ENCODE results near the gene FAM149B1. TPM values are rescaled to one million over a fixed set of nuclear protein-coding genes. Genes with fewer than 3 reads are reported as not detected.

The FAM149B1 gene
- total and polyA plus RNA-seq, 2 of the 13 experiments (the other 11 are each of a cell fraction or from before 2014, with no cell fraction given) = 9.3 to 16.8 TPM

GRCh38 chr10:73246646-73247508, 79.0 kb downstream of the FAM149B1 start, which contains the start of gene DNAJC9 (continued):
- no peak for TF ChIP-seq ZNF713 (CRISPR knock-in tag; IDR thresholded peaks at IDR 0.05)
- 0 out of 2 replicates have a peak, but pooled peaks have one; percentile 83 for TF ChIP-seq AHR (CRISPR knock-in tag; IDR thresholded peaks at IDR 0.05)
- TF ChIP-seq ZBTB49 (CRISPR knock-in tag; IDR thresholded peaks at IDR 0.05; ENCODE audit: borderline replicate concordance) = no peak
- peak; percentile 9; the same call in 1 of the 2 replicates for TF ChIP-seq GATAD2A (CRISPR knock-in tag; IDR thresholded peaks at IDR 0.05)
- no peak for TF ChIP-seq ZNF720 (CRISPR knock-in tag; IDR thresholded peaks at IDR 0.05)
- TF ChIP-seq ZBTB3 (CRISPR knock-in tag; IDR thresholded peaks at IDR 0.05; ENCODE audit: borderline replicate concordance, low read depth) = peak; percentile 37; the same call in 1 of the 2 replicates
- peak; percentile 91 for TF ChIP-seq GABPB1 (CRISPR knock-in tag; IDR thresholded peaks at IDR 0.05)
- no peak for TF ChIP-seq ZNF674 (CRISPR knock-in tag; IDR thresholded peaks at IDR 0.05; ENCODE audit: low read depth)
- no peak for TF ChIP-seq ATM (IDR thresholded peaks at IDR 0.05; ENCODE audit: borderline replicate concordance)
- TF ChIP-seq ZFP82 (CRISPR knock-in tag; IDR thresholded peaks at IDR 0.05; ENCODE audit: borderline replicate concordance) = no peak
- TF ChIP-seq NR2C2 (CRISPR knock-in tag; IDR thresholded peaks at IDR 0.05; ENCODE audit: borderline replicate concordance) = peak; percentile 97
- TF ChIP-seq ZMAT3 (CRISPR knock-in tag; conservative IDR thresholded peaks at IDR 0.05) = peak; percentile 90
- no peak for TF ChIP-seq ZNF569 (CRISPR knock-in tag; IDR thresholded peaks at IDR 0.05; ENCODE audit: borderline replicate concordance)
- no peak for TF ChIP-seq ZNF496 (CRISPR knock-in tag; IDR thresholded peaks at IDR 0.05; ENCODE audit: insufficient replicate concordance)
- no peak for TF ChIP-seq SCMH1 (CRISPR knock-in tag; IDR thresholded peaks at IDR 0.05; ENCODE audit: borderline replicate concordance)
- TF ChIP-seq SYNCRIP (IDR thresholded peaks at IDR 0.05; ENCODE audit: insufficient read depth, low read depth, low read length) = no peak
- peak; percentile 85; the same call in 1 of the 2 replicates for TF ChIP-seq ETV6 (CRISPR knock-in tag; conservative IDR thresholded peaks at IDR 0.05)
- TF ChIP-seq HOXA5 (CRISPR knock-in tag; IDR thresholded peaks at IDR 0.05) = peak; percentile 34; the same call in 1 of the 2 replicates
- TF ChIP-seq FIP1L1 (IDR thresholded peaks at IDR 0.05; ENCODE audit: borderline replicate concordance, insufficient read depth, low read depth, low read length) = no peak
- peak; percentile 97 for TF ChIP-seq ZNF558 (CRISPR knock-in tag; IDR thresholded peaks at IDR 0.05; ENCODE audit: borderline replicate concordance)
- no peak for TF ChIP-seq ZIK1 (CRISPR knock-in tag; IDR thresholded peaks at IDR 0.05; ENCODE audit: borderline replicate concordance, low read depth)
- peak; percentile 97 for TF ChIP-seq KDM5B (CRISPR knock-in tag; IDR thresholded peaks at IDR 0.05; ENCODE audit: borderline replicate concordance)
- 0 out of 2 replicates have a peak, but pooled peaks have one; percentile 39 for TF ChIP-seq RFXAP (CRISPR knock-in tag; IDR thresholded peaks at IDR 0.05; ENCODE audit: borderline replicate concordance)
- peak; percentile 39 for TF ChIP-seq ZSCAN20 (CRISPR knock-in tag; IDR thresholded peaks at IDR 0.05; ENCODE audit: borderline replicate concordance)
- TF ChIP-seq PCBP2 (optimal IDR thresholded peaks at IDR 0.05; ENCODE audit: low read depth, low read length, poor library complexity, severe bottlenecking) = no peak
- no peak for TF ChIP-seq HHEX (CRISPR knock-in tag; IDR thresholded peaks at IDR 0.05)
- no peak for TF ChIP-seq ZNF354B (CRISPR knock-in tag; IDR thresholded peaks at IDR 0.05)
- TF ChIP-seq E2F1 (CRISPR knock-in tag; IDR thresholded peaks at IDR 0.05) = peak; percentile 98

Measured in HepG2 (cell line).